GM10248 (cell line): ENCODE measurements around the gene ACTL10.

Experiments used
- CTCF ChIA-PET: fragments of 300-600 bp; sonication (Branson Sonifier 250); formaldehyde crosslinking; extraction: SDS; loops from one replicate; lab custom pipeline; 2021; ENCODE audit warnings: antibody characterized with exemption; lab: Yijun Ruan, JAX
- POLR2A ChIA-PET: fragments of 350-650 bp; sonication (Branson Sonifier 250); formaldehyde crosslinking; extraction: SDS; loops from one replicate; lab custom pipeline; 2020; ENCODE audit warnings: antibody characterized with exemption; lab: Yijun Ruan, JAX
- DNase-seq: peaks from one replicate; pipeline ENCODE4 v3.0.0; 2012; ENCODE audit errors: extremely low spot score
- TF ChIP-seq, protein P1 (sequence below): IDR thresholded peaks from 2 replicates; pipeline ENCODE4 v1.5.1; 2012; ENCODE audit warnings: mild to moderate bottlenecking, low read depth; ENCODE audit errors: extremely low read depth, missing control alignments, control extremely low read depth

The ACTL10 gene

DNA sequence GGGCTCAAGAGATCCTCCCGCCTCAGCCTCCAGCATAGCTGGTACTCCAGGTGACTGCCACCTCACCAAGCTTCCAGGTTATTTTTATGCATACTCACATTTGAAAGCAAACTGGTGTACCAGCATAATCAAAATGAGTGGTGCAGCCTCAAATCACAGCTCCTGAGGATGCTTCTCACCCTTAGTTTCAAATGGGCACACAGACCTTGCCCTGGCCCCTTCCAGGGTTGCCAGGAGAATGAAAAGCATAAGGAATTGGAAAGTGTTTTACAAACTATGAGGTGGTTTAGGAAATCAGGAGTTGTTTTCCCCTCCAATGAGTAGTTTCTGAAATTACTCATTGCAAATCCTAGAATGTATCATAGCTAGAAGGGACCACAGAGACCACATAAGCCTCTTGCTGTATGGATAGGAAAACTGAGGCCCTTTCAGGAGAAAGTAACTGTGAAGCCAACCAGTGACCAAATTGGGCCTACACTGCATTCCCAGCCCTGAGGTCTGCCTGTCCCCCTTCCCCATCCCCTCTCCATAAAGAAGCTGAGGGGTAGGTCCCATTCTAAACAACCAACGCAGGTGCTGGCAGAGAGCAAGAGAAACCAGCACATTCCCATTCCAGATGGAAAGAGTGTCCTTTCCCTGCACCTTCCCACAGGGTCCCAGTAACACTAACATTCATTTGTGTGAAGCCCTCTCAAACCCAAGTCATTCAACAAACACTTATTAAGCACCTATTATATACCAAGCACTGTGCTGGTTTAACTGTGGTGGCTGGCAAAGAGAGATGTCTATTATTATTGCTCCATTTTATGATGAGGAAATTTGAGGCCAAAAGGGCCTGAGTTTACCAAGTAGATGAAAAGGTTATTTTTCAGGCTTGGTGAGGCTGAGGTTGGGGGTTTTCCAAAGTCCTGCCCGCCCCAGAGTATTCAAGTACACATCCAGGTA is 21.5 kb downstream of the ACTL10 start:
- TF ChIP-seq, protein P1, sequence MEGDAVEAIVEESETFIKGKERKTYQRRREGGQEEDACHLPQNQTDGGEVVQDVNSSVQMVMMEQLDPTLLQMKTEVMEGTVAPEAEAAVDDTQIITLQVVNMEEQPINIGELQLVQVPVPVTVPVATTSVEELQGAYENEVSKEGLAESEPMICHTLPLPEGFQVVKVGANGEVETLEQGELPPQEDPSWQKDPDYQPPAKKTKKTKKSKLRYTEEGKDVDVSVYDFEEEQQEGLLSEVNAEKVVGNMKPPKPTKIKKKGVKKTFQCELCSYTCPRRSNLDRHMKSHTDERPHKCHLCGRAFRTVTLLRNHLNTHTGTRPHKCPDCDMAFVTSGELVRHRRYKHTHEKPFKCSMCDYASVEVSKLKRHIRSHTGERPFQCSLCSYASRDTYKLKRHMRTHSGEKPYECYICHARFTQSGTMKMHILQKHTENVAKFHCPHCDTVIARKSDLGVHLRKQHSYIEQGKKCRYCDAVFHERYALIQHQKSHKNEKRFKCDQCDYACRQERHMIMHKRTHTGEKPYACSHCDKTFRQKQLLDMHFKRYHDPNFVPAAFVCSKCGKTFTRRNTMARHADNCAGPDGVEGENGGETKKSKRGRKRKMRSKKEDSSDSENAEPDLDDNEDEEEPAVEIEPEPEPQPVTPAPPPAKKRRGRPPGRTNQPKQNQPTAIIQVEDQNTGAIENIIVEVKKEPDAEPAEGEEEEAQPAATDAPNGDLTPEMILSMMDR: no peak
- DNase-seq: no peak
- CTCF ChIA-PET: interaction anchor here (0.6 to 1.5 kb wide), 4 partner anchors 8 to 44 kb away, joined by 3 to 4 read pairs (median 4); partner anchors contain the start of genes ACTL10 and ZNF341
- POLR2A ChIA-PET: no interaction called here

DNA sequence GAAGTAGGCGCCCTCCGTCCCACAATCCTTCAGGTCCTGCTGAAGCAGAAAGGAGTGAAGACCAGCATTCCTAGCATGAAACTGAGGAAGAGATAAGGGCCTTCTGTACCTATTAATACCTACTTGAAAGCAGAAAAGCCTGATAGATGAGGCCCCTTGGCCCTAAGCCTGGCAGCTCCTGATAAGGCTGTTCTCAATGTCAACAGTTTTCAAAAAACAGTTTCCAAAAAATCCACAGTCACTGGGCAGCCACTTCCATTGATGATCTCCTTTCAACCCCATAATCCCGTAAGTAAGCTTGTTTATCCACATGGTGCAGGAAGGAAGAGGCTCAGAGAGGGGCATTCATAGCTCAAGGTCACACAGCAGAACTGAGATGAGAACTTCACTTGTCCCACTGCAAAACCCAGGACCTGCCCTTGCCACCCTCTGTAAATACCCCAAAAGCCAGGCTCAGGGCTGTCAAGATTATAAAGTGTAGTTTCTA is 22.2 kb downstream of the ACTL10 start:
- ChIA-PET CTCF (no interaction called here), POLR2A (no interaction called here)
- no peak for DNase-seq
- TF ChIP-seq, protein P1: no peak

DNA sequence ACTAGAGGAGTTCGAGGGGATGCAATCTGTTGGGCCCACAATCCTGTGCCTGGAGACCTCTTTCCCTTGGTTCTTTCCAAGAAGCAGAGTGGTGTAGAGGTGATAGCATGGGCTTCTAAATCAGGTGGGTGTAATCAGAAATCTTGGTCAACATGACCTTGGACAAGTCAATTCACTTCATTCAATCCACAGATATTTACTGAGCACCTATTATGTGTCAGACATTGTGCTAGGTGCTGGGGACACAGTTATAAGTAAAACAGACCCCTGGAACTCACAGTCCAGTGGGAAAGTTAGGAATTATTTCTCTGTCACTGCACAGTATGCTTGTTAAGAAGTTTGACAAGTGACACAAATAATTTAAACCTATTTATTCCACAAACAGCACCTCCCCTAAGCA is 22.8 kb downstream of the ACTL10 start:
- ChIA-PET CTCF (interaction anchor here (1.1 to 1.2 kb wide), 2 partner anchors 23 to 440 kb away, joined by 3 read pairs; partner anchors contain the start of gene ACTL10), POLR2A (no interaction called here)
- no peak for DNase-seq
- TF ChIP-seq, protein P1: no peak

DNA sequence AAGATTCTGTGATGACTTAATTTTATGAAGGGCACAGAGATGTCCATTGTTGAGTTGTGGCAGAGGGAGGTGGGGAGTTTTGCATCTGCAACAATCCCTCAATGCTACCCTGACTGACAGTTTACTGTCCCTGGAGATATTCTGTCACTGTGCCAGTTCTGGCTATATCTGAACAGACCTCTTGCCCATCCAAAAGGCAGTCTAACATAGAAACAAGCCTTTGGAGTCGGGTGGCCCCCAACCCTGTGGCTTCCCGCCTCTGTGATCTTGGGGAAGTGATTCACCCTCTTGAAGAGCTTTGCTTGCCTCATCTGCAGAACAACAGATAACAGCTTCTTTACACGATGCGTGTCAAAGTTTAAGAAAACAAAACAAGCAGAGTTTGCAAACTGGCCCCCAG is 23.2 kb downstream of the ACTL10 start:
- TF ChIP-seq, protein P1: no peak
- CTCF ChIA-PET: interaction anchor here (1.1 to 1.2 kb wide), 2 partner anchors 23 to 439 kb away, joined by 3 read pairs; partner anchors contain the start of gene ACTL10
- DNase-seq: no peak
- POLR2A ChIA-PET: no interaction called here

DNA sequence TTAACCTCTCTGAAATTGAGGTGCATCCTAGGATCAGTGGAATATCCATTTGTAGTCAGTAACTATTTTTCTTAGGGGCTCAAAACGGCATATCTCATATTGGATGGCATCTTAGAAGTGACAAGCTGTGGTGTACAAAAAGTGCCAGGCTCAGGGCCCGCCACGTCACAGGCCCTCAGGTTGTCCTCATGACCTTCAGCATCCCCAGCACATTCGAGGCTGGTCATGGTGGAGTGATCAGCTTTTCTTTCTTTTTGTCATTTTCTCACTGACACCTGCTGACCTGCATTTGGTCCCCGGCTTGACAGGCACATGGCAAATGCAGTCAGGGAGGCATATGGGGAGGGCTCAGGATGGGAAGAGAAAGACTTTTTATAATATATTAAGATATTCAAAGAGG is 26.5 kb downstream of the ACTL10 start:
- POLR2A ChIA-PET: no interaction called here
- TF ChIP-seq, protein P1: no peak
- DNase-seq: no peak
- CTCF ChIA-PET: no interaction called here

DNA sequence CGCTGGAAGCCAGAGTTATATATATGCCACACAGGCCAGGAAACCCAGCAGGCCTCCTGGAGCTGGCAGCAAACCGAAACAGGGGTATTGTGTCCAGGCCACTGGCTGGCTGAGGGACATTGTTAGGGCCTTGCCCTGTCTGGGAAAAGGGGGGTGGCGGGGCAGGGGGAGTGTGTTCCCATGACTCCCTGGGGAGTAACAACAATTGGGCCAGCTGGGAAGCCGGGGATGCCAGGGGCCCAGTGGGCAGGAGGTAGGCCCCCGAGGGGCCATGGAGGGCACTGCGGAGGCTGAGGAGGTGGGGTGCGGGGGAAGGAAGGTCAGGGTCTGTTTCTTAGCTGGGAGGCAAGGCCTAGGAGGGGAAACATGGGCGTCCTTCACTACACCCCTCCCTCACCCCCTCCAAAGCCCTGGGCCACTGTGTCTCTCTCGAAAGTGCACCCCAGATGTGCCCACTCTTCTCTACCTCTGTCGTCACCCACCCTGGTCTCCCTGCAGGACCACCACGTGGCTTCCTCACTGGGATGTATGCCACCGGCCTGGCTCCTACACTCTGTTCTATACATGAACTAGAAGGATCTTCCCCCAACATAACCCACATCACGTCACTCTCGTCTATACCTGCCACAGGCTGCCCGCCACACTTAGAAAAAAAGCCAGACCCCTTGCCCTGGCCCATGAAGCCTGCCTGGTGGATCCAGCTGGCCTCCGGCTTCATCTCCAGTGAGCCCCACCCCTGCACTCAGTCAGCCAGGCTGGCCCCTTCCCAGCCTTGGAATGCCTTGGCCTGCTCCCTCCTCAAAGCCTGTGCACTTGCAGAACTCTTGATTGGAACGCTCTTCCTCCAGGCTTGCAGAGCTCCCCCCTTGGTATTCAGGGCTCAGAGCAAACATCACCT is 27.2 kb downstream of the ACTL10 start:
- TF ChIP-seq, protein P1: no peak
- DNase-seq: no peak
- POLR2A ChIA-PET: no interaction called here
- CTCF ChIA-PET: no interaction called here
